Esophagus muscularis mucosa (tissue), 4 donors: ENCODE results near the gene FDX2. TPM values are rescaled to one million over a fixed set of nuclear protein-coding genes. Genes with fewer than 3 reads are reported as not detected.

ENCODE experiments used
- DNase-seq: peaks from one replicate; pipeline ENCODE4 v3.0.0-alpha.2; 2017; ENCODE audit errors: extremely low spot score
- H3K27ac ChIP-seq, 4 donors: fragments of 200-600 bp; sonication (generic); replicated peaks in 1 of 4; 1 replicate in 3 of 4; 2 replicates in 1 of 4; pipeline ENCODE4 v1.5.1; 2016 to 2019; ENCODE audit warnings: mild to moderate bottlenecking in 1 of 4
- H3K27me3 ChIP-seq, 4 donors: fragments of 200-600 bp; sonication (generic); one replicate each; pipeline versions ENCODE4 v1.5.1 to v1.6.0; 2016 to 2019
- H3K36me3 ChIP-seq, 4 donors: fragments of 200-600 bp; sonication (generic); one replicate each; pipeline ENCODE4 v1.5.1; 2016 to 2019
- H3K4me1 ChIP-seq, 4 donors: fragments of 200-600 bp; sonication (generic); one replicate each; pipeline ENCODE4 v1.5.1; 2016 to 2019
- H3K4me3 ChIP-seq, 4 donors: fragments of 200-600 bp; sonication (generic); 1 replicate in 2 of 4; 2 replicates in 2 of 4; pipeline ENCODE4 v1.5.1; 2016 to 2019; ENCODE audit warnings: mild to moderate bottlenecking in 4 of 4, moderate library complexity in 1 of 4
- H3K9me3 ChIP-seq, 4 donors: fragments of 200-600 bp; sonication (generic); 1 replicate in 3 of 4; 2 replicates in 1 of 4; pipeline ENCODE4 v1.5.1; 2016 to 2019
- CTCF ChIP-seq, 3 experiments: fragments of 200-600 bp in 2 of 3; fragments of 450-650 bp in 1 of 3; sonication (generic) in 2 of 3; IDR thresholded peaks; one replicate each; pipeline ENCODE4 v1.5.1; 2017 to 2019; ENCODE audit warnings: antibody characterized with exemption in 3 of 3, mild to moderate bottlenecking in 2 of 3, moderate library complexity in 1 of 3
- EP300 ChIP-seq: sonication (generic); formaldehyde crosslinking; IDR thresholded peaks from one replicate; pipeline ENCODE4 v1.6.1; 2017; ENCODE audit warnings: antibody characterized with exemption
- POLR2A ChIP-seq: fragments of 450-650 bp; IDR thresholded peaks from one replicate; pipeline ENCODE4 v1.6.1; 2017; ENCODE audit warnings: antibody characterized with exemption, moderate library complexity, mild to moderate bottlenecking, low read depth
- POLR2AphosphoS5 ChIP-seq, 2 donors: sonication (generic); formaldehyde crosslinking; IDR thresholded peaks; one replicate each; pipeline ENCODE4 v1.6.1; 2017; ENCODE audit warnings: antibody characterized with exemption in 2 of 2
- WGBS: methylation state at CpG from one replicate; pipeline ENCODE4 v1.1.5; 2018; 5-methylcytosine and 5-hydroxymethylcytosine counted together
- intact Hi-C: fragments of 100-400 bp; cut with DNase I; formaldehyde crosslinking; loops from one replicate; pipeline ENCODE4 v1.15.1; 2023
- total RNA-seq, 4 donors: library from RNA; depleted of rRNA; stranded (reverse); fragments of >200 nt; gene quantifications; one replicate each; pipeline versions ENCODE4 v1.1.0 to v1.2.1, GENCODE V29; 2016

FDX2 gene
- total RNA-seq, 4 donors from 2014 or later = 16.6 to 29.6 (median 26.5) TPM

GRCh38 chr19:10291554-10292205 lies 24.1 kb downstream of the FDX2 start:
- 2% methylated on average over 28 of the region's 49 CpGs for WGBS
- TF ChIP-seq POLR2AphosphoS5 (IDR thresholded peaks at IDR 0.05) (no peak), CTCF (IDR thresholded peaks at IDR 0.05) (no peak), POLR2A (no peak), EP300 (no peak)
- H3K27me3 ChIP-seq = peaks cover 16 to 100% (median 96%) of the 10 kb centered on the region in 4 donors
- H3K9me3 ChIP-seq = no peaks in the 10 kb centered on the region
- intact Hi-C loops = no loop called here
- H3K27ac ChIP-seq = peak overlapping the region in 1 of 4 donors; percentile 22
- H3K36me3 ChIP-seq = no peaks in the 10 kb centered on the region
- H3K4me3 ChIP-seq = peak overlapping the region; percentile 39 to 60 (median 47)
- peaks cover 65 to 96% (median 91%) of the 10 kb centered on the region in 4 donors for H3K4me1 ChIP-seq
- no peak for DNase-seq

- intact Hi-C loops = no loop called here
- Histone ChIP-seq H3K4me1 (peaks cover 70 to 99% (median 91%) of the 10 kb centered on the region in 4 donors), H3K27me3 (peaks cover 16 to 98% (median 91%) of the 10 kb centered on the region in 4 donors), H3K9me3 (no peaks in the 10 kb centered on the region), H3K4me3 (peak overlapping the region; percentile 39 to 60 (median 47)), H3K27ac (no peak overlapping the region), H3K36me3 (peaks cover 0 to 1% (median 0%) of the 10 kb centered on the region in 4 donors)
- no peak for TF ChIP-seq CTCF (IDR thresholded peaks at IDR 0.05)
- TF ChIP-seq POLR2AphosphoS5 (IDR thresholded peaks at IDR 0.05) = no peak
- no peak for TF ChIP-seq POLR2A
- TF ChIP-seq EP300 = no peak
- DNase-seq = no peak
- 2% methylated on average over 27 of the region's 57 CpGs for WGBS
Measured at GRCh38 chr19:10290876-10291553, 24.8 kb downstream of the FDX2 start.

- TF ChIP-seq POLR2A (no peak), CTCF (IDR thresholded peaks at IDR 0.05) (no peak), EP300 (no peak), POLR2AphosphoS5 (IDR thresholded peaks at IDR 0.05) (no peak)
Measured at GRCh38 chr19:10290357-10290875, 25.4 kb downstream of the FDX2 start.

GRCh38 chr19:10289836-10290356 lies 25.9 kb downstream of the FDX2 start, which contains the start of gene ICAM5:
Gene ICAM5, plus strand, starts transcription at chr19:10289952. Its CDS starts 92 bp downstream, at chr19:10290044.
- Histone ChIP-seq H3K9me3 (no peaks in the 10 kb centered on the region), H3K27me3 (peaks cover 16 to 98% (median 80%) of the 10 kb centered on the region in 4 donors), H3K36me3 (peaks cover under 1 to 12% (median 5%) of the 10 kb centered on the region in 4 donors), H3K4me1 (peaks cover 66 to 94% (median 82%) of the 10 kb centered on the region in 4 donors), H3K27ac (no peak within 1 kb of the TSS), H3K4me3 (peak within 1 kb of the TSS; percentile 39 to 60 (median 47))
- TF ChIP-seq EP300 (no peak), POLR2A (no peak), POLR2AphosphoS5 (IDR thresholded peaks at IDR 0.05) (no peak), CTCF (IDR thresholded peaks at IDR 0.05) (no peak)
- no peak for DNase-seq
- intact Hi-C loops = no loop called here
- 2% methylated on average over 9 of the region's 45 CpGs for WGBS

More at GRCh38 chr19:10290357-10290875, 25.4 kb downstream of the FDX2 start:
- peaks cover 71 to 99% (median 87%) of the 10 kb centered on the region in 4 donors for H3K4me1 ChIP-seq
- peak overlapping the region; percentile 39 to 60 (median 47) for H3K4me3 ChIP-seq
- peaks cover 16 to 98% (median 85%) of the 10 kb centered on the region in 4 donors for H3K27me3 ChIP-seq
- no peak overlapping the region for H3K27ac ChIP-seq
- no peaks in the 10 kb centered on the region for H3K9me3 ChIP-seq
- 1% methylated on average over 30 of the region's 30 CpGs for WGBS
- DNase-seq = no peak
- peaks cover 0 to 7% (median 2%) of the 10 kb centered on the region in 4 donors for H3K36me3 ChIP-seq
- intact Hi-C loops = no loop called here
